Activated T-helper 17 cell treated with anti-CD3 and anti-CD28 coated beads, Interleukin-2, amount 50 U/mL, for 72 hours (primary cell): ENCODE measurements around the gene JMJD6. TPM values are rescaled to one million over a fixed set of nuclear protein-coding genes. Genes with fewer than 3 reads are reported as not detected.
"Not testable (repeated sequence)": the region's sequence is repeated elsewhere in the genome, so short reads cannot be mapped to it uniquely, and the experiment has no call there.

Experiments used
- ATAC-seq: fragments of 150-1000 bp; cut with Tn5 transposase; replicated peaks from 2 replicates; pipeline ENCODE4 v1.10.0; 2021; ENCODE audit warnings: mild to moderate bottlenecking, moderate library complexity
- H3K27ac Mint-ChIP-seq: one replicate; pipeline ENCODE4 v1.8.0; 2022; ENCODE audit warnings: mixed read lengths
- H3K27me3 Mint-ChIP-seq: one replicate; pipeline ENCODE4 v1.8.0; 2022; ENCODE audit warnings: mixed read lengths
- H3K36me3 Mint-ChIP-seq: one replicate; pipeline ENCODE4 v1.8.0; 2022; ENCODE audit warnings: low read depth, mild to moderate bottlenecking, mixed read lengths
- H3K4me1 Mint-ChIP-seq: one replicate; pipeline ENCODE4 v1.8.0; 2022; ENCODE audit warnings: mixed read lengths
- H3K4me3 Mint-ChIP-seq: one replicate; pipeline ENCODE4 v1.8.0; 2022; ENCODE audit warnings: mild to moderate bottlenecking, mixed read lengths
- H3K9me3 Mint-ChIP-seq: one replicate; pipeline ENCODE4 v1.8.0; 2022; ENCODE audit warnings: mixed read lengths
- total RNA-seq, 2 donors: library from RNA; stranded (reverse); gene quantifications; one replicate each; pipeline ENCODE4 v1.2.3, GENCODE V29; 2022

The JMJD6 gene
- total RNA-seq, 2 donors from 2014 or later = 99.1 to 144 TPM

DNA sequence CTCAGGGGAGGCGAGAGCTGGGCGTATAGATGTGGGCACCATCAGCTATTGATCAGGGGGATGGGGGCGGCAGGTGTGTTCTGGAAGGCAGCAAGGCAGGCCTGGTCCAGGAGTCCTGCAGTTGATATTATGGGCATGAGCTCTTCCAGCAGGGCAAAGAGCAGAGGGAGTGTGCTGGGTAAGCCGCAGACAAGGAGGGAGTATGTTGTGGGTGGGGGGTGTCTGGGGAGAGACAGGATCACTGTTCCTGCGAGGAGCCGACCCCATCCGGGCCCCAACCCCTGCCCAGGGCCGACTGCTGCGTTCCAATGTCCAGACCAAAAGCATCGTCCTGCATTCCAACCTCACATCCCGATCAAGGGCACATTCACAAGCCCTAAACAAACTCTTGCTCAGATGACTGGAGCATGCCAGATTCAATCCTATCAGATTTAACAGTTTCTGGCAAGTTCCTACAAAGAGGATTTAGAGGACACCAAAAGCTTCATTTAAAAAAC, 24.9 kb downstream of the JMJD6 start:
- no peaks in the 10 kb centered on the region for H3K36me3 Mint-ChIP-seq
- no peak for ATAC-seq
- H3K27ac Mint-ChIP-seq = no peak overlapping the region
- H3K9me3 Mint-ChIP-seq = no peaks in the 10 kb centered on the region
- H3K27me3 Mint-ChIP-seq = no peaks in the 10 kb centered on the region
- no peaks in the 10 kb centered on the region for H3K4me1 Mint-ChIP-seq
- H3K4me3 Mint-ChIP-seq = no peak overlapping the region

DNA sequence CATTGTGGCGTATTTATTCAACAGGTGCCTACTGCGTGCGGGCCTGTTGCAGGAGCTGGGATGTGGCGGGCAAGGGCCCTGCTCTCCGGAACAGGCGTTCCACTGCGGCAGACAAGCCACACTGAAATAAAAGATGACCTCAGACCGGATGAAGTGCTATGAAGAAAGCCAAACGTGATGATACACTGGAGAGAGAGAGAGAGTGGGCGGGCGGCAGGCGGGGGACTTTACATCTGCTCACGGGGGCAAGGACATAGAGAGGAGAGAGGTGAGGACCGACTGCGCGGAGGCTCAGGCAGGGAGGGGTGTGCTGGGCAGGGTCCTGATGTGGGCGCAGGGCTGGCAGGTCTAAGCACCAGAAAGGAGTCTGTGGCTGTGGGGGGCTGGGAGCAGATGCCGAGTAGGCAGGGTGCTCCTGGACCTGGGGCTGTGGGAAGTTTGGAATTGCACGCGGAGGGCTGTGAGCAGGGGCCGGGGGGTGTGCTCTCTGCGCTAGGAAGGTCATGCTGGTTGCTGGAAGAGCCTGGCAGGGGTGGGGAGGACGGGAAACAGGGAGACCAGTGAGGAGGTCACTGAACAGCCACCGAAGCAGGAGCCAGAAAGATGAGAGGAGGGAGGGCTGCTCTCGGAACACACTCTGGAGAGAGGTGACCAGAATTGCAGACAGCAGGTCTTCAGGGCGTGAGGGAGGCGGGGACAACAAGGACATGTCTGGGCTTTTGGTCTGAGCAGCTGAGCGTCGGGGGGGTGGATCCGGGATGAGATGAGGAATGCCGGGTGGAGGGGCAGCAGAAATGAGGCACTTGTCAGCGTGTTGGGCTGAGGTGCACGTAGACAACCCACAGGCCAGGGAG, 25.6 kb downstream of the JMJD6 start:
- Mint-ChIP-seq H3K9me3 (no peaks in the 10 kb centered on the region), H3K27me3 (no peaks in the 10 kb centered on the region), H3K4me1 (no peaks in the 10 kb centered on the region), H3K36me3 (no peaks in the 10 kb centered on the region), H3K27ac (no peak overlapping the region), H3K4me3 (no peak overlapping the region)
- ATAC-seq = peak; percentile 38

DNA sequence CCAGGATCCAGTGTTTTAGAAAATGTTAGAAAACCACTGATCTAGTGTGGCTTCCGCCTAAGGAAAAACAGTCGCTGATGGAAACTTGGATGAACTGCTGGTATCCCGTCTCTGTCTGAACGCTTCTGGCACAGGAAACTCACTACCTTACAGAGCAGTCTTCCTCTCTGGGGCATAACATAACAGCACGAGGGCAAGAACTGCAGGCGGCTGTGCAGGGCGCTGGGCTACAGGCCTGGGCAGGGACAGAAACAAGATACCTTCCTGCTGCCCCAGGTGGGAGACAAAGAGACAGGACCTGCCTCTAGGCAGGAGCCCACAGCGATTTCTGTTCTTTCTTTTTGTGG, 26.2 kb downstream of the JMJD6 start:
- no peaks in the 10 kb centered on the region for H3K36me3 Mint-ChIP-seq

DNA sequence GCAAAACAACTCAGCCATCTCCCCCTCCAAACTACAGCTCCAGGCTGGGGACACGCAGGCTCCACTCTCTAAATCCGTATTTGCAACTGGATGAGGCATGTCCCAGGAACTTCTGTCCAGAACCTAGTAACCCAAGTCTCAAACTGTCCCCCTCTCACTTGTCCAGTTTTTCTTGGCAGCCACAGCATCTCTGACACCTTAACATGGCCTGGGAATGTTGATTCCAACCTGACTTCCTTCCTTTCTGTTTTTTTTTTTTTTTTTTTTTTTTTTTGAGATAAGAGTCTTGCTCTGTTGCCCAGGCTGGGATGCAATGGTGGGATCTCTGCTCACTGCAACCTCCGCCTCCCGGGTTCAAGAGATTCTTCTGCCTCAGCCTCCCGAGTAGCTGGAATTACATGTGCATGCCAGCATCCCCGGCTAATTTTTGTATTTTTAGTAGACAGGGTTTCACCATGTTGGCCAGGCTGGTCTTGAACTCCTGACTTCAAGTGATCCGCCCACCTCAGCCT, 27.9 kb downstream of the JMJD6 start:
- ATAC-seq, H3K27ac Mint-ChIP-seq, H3K4me1 Mint-ChIP-seq, H3K36me3 Mint-ChIP-seq, H3K4me3 Mint-ChIP-seq, H3K27me3 Mint-ChIP-seq, H3K9me3 Mint-ChIP-seq: not testable (repeated sequence)

More for the DNA sequence above, 26.2 kb downstream of the JMJD6 start:
- H3K27ac Mint-ChIP-seq = no peak overlapping the region
- peak; percentile 16 for ATAC-seq
- no peaks in the 10 kb centered on the region for H3K9me3 Mint-ChIP-seq
- H3K27me3 Mint-ChIP-seq = no peaks in the 10 kb centered on the region
- no peak overlapping the region for H3K4me3 Mint-ChIP-seq
- peaks cover 5% of the 10 kb centered on the region for H3K4me1 Mint-ChIP-seq

DNA sequence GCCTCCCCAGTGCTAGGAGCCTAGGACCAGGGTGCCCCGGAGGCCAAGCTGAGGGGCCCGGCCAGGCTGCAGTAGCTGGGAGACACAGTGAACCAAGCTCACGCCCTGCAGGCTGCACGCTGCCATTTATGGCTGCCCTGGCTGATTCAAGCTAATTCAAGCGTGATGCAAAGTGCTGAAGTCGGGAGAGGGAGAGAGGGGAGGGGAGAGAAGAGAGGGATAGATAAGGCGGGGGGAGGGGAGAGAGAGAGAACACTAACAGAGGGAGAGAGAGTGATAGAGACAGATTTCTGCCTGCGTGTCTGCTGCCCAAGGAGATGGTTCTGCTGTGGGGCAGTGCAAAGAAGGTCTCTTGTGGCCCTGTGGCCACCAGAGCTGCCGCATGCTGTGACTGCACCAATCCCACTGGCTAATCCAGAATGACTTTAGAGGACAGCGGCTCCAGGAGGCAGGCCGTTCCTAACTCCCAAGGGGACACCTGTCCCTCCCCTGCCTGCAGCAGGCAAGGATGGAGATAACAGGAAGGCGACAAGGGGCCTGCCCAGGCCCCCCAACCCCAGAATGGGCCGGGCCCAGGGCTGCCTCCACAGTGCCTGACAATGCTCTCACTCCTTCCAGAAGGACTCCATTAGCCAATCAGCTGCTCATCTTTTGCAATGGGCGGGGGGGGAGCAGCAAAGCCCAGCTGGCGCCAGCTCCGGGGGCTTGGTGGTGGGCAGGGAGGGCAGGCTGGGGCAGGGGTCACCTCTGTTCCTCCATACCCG, 28.5 kb downstream of the JMJD6 start:
- Mint-ChIP-seq H3K4me3 (no peak overlapping the region), H3K9me3 (no peaks in the 10 kb centered on the region), H3K27ac (no peak overlapping the region), H3K4me1 (peaks cover 7% of the 10 kb centered on the region), H3K36me3 (no peaks in the 10 kb centered on the region), H3K27me3 (no peaks in the 10 kb centered on the region)
- ATAC-seq = no peak

DNA sequence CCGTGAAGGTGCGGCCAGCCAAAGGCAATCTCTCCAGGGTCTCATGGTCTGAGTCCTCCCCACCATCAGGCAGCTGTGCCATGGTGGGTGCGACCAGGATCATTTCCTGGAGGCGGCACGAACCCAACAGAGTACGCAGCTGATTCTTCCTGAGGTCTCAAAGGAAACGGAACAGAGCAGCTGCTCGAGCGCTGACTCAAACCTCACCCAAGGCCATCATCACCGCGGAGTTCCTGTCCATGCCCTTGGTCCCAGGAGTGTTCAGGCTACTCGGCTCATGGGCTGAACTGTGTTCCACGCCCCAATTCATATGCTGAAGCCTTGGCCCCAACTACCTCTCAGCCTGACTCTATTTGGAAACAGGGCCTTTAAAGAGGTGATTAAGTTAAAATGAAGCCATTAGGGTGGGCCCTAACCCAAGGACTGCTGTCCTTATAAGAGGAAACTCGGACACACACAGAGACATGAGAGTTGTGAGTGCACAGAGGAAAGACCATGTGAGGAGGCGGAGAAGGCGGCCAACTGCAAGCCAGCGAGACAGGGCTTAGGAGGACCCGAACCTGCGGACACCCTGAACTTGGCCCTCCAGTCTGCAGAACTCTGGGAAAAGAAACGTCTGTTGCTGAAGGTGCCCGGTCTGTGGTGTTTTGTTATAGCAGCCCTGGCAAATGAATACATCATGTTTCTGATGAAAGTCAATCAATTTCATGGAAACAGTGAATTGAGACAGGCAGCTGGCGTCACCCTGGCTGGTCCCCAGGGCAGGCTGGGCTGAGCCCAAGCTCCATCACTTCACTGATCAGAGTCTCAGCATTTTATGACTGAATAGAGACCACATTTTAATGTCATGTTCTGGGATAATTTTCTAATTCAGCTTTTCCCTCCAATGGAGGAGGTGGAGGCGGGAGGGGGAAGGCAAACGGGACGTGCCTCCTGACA, 29.4 kb downstream of the JMJD6 start:
- H3K4me1 Mint-ChIP-seq = peaks cover 7% of the 10 kb centered on the region
- no peaks in the 10 kb centered on the region for H3K27me3 Mint-ChIP-seq
- no peaks in the 10 kb centered on the region for H3K36me3 Mint-ChIP-seq
- H3K9me3 Mint-ChIP-seq = no peaks in the 10 kb centered on the region
- no peak overlapping the region for H3K4me3 Mint-ChIP-seq
- ATAC-seq = peak; percentile 64
- H3K27ac Mint-ChIP-seq = no peak overlapping the region

DNA sequence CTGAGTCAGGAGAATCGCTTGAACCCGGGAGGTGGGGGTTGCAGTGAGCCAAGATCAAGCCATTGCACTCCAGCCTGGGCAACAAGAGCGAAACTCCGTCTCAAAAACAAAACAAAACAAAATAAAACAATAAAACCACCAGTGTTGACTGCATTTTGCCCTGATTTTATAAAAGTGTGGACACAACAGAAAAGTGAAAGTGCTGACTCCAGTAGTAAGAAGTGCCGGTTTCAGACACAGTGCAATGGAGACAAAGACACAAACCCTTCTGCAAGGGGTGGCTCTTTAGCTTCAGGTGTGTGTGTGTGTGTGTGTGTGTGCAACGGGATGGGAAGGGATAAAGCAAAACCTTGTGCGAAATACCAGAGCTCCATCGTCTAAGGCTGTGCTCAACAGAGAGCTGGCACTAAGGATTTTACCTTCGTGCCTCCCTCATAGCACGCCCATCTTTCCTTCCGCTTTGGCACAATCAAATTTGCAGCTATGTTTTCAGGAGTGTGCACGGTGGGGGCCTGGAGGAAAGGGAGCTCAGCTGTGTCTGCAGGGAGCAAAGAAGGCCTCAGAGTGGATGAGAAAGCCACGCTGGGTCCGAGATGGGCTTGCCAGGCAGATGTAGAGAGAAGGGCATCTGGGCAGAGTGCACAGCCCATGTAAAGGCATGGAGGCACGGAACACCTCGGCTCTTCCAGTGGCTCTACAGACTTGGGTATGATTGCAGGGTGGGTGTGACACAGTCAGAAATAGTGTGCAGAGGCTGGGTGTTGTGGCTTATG, 31.2 kb downstream of the JMJD6 start:
- Mint-ChIP-seq H3K4me1 (peaks cover 7% of the 10 kb centered on the region), H3K9me3 (no peaks in the 10 kb centered on the region), H3K4me3 (no peak overlapping the region), H3K27me3 (no peaks in the 10 kb centered on the region), H3K36me3 (no peaks in the 10 kb centered on the region), H3K27ac (no peak overlapping the region)
- no peak for ATAC-seq

DNA sequence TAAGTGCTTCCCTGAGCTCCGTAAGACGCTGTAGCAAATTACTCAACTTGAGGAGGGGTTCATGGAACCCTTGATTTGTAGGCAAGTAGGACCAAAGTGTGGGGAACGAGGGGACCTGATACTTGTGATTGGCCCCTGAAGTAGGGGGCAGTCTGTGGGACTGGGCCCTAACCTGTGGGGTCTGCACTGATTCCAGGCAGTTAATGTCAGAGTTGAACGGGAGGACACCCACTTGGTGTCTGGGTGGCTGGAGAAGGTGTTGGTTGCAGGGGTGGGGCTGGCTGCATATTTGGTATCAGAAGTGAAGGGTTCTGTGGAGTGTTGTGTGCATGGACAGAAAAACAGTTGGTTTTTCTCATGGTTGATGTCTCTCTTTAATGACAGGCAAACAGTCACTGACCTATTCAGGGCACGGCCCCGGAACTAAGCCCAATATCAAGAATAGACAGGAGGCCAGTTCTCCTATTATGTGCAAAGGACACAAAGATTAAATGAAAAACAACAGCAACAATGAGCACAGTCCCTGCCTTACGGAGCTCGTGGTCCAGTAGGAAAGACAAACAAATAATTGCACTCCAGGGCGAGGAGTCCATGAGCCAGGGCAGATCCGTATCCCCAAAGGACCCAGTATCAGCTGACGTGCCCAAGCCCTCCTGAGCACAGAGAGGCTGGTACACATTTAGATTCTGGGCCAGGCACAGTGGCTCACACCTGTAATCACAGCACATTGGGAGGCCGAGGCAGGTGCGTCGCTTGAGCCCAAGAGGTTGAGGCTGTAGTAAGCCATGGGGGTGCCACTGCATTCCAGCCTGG, 34.8 kb downstream of the JMJD6 start:
- no peak overlapping the region for H3K27ac Mint-ChIP-seq
- no peaks in the 10 kb centered on the region for H3K9me3 Mint-ChIP-seq
- H3K4me1 Mint-ChIP-seq = peaks cover 7% of the 10 kb centered on the region
- ATAC-seq = no peak
- no peaks in the 10 kb centered on the region for H3K27me3 Mint-ChIP-seq
- H3K4me3 Mint-ChIP-seq = no peak overlapping the region
- H3K36me3 Mint-ChIP-seq = no peaks in the 10 kb centered on the region

DNA sequence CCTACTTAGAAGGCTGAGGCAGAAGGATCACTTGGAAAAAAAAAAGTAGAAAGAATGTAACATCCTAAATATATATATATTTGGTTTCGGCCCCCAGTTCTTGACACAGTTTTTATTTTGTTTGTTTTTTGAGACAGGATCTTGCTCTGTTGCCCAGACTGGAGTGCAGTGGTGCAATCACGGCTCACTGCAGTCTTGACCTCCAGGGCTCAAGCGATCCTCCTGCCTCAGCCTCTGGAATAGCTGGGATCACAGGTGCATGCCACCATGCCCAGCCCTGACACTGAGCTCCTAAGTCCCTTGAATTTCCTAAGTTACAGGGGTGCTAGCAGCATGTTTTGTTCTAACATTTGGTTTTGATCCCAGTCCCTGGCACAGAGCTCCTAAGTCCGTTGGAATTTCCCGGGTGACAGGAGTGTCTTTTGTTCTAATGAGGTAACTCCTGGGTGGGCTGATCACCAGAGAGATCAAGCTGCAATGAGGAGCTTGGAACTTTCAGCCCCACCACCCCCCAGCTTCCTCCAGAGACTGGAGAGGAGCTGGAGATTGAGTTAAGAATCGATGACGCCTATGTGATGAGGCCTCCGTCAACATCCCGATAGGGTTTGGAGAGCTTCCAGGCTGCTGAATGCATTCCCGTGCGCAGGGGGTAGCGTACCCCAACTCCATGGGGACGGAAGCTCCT, 35.7 kb downstream of the JMJD6 start:
- H3K4me3 Mint-ChIP-seq = no peak overlapping the region
- no peaks in the 10 kb centered on the region for H3K27me3 Mint-ChIP-seq
- peaks cover 7% of the 10 kb centered on the region for H3K4me1 Mint-ChIP-seq
- no peaks in the 10 kb centered on the region for H3K36me3 Mint-ChIP-seq
- no peak for ATAC-seq
- H3K9me3 Mint-ChIP-seq = no peaks in the 10 kb centered on the region
- H3K27ac Mint-ChIP-seq = no peak overlapping the region

DNA sequence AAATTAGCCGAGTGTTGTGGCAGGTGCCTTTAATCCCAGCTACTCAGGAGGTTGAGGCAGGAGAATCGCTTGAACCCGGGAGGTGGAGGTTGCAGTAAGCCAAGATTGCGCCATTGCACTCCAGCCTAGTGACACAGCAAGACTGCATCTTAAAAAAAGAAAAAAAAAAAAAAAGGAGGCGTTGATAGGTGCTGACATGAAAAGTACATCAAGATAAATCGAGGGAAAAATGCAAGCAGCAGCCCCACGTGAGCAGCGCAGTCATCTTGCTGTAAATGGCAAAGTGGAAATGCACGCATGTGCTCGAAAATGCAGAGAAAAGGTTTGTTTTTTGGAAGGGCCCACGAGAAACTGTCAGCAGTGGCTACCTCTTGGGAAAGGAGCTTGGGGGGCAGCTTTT, 36.5 kb downstream of the JMJD6 start:
- no peak for ATAC-seq
- Mint-ChIP-seq H3K4me1 (no peaks in the 10 kb centered on the region), H3K9me3 (no peaks in the 10 kb centered on the region), H3K27ac (no peak overlapping the region), H3K4me3 (no peak overlapping the region), H3K27me3 (no peaks in the 10 kb centered on the region), H3K36me3 (no peaks in the 10 kb centered on the region)

DNA sequence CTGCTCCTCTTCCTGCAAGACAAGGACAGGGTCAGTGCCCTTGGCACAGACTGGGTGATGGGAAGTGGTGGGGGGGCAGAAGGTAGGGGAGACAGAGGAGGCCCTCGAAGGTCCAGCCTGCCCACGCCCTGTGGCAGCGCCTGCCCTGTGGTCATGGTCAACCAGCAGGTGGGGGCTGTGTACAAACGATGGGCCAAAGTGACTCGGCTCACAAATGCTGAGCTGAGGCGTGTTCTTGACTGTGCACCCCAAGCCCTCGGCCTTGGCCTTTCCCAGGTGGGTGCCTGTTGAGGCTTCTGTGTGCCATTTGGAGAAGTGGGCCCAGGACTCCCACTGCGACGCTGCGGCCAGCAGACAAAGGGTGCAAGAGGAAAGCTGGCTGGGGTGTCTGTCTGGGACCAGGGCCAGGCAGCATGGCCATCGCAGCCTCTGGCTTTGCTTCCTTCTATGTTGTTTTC, 38.2 kb downstream of the JMJD6 start:
- Mint-ChIP-seq H3K27ac (no peak overlapping the region), H3K4me3 (no peak overlapping the region), H3K9me3 (no peaks in the 10 kb centered on the region), H3K4me1 (no peaks in the 10 kb centered on the region), H3K36me3 (no peaks in the 10 kb centered on the region), H3K27me3 (no peaks in the 10 kb centered on the region)
- ATAC-seq = no peak

DNA sequence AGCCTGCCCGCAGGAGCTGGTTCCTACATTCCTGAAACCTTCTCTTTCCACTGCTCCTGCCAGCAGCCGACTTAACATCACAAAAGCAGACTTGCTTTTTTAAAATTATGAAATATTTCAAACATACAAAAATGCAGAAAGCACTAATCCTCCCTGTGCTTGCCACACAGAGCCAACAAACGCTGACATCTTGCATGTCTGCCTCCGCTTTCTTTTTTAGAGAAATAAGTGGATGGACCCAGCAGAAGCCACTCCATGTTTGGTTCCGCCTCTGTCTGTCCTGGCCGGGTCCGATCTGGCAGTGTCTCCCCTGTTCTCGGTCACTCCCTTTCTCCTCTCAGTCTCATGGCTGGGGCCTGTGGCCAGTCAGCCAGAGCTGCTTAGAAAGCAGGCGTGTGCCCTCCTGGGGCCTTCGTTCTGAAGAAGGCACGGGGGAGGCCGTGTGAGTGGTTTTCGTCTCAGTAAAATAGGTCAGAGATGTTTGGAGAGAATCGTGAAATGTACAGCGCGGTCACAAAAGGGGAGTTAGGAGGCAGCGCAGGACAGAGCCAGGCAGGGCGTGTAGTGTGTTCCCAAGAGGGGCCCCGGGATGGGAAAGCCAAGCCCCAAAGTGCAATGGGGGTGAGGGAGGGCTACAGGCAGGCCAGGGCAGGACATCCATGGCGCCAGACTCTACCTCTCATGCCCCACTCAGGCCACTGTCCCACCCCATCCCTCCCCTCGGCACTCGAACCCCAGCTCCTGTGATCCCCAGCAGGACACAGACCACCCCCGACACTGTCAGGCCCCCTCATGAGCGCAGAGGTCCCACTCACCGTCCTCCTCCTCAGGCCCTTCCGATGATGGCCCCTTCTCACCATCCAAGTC, 38.9 kb downstream of the JMJD6 start:
- ATAC-seq = no peak
- no peaks in the 10 kb centered on the region for H3K36me3 Mint-ChIP-seq
- H3K4me3 Mint-ChIP-seq = no peak overlapping the region
- no peaks in the 10 kb centered on the region for H3K4me1 Mint-ChIP-seq
- no peaks in the 10 kb centered on the region for H3K9me3 Mint-ChIP-seq
- H3K27me3 Mint-ChIP-seq = no peaks in the 10 kb centered on the region
- H3K27ac Mint-ChIP-seq = no peak overlapping the region
